Measurements from ENCODE around the gene CPSF4L.
A peak's percentile ranks its signal among the peaks of the same experiment; 100 is the strongest.

The CPSF4L gene

DNA sequence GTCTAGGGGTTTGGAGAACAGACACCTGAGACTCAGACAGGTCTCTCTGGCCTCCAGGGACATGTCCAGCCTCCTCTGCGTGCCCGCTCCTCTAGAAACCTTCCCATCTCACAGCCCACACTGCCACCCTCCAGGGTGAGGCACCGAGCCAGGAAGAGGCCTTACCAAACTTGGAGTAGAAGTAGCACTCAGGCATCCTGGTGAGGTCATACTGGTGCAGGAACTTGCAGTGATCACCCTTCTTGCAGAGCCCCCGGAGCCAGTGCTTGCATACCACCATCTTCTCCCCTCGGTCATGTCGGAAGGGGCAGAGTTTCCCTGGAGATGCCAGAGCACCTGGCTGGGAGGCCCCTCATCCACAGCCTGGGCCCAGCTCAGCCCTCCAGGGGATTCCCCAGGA is 4.2 kb downstream of the CPSF4L start:
- Histone ChIP-seq H3K79me2 (ENCODE audit: low read length) (no peaks in the 10 kb centered on the region), H3K4me1 (ENCODE audit: low read length) (no peaks in the 10 kb centered on the region), H3K36me3 (replicated peaks; ENCODE audit: low read depth, low read length) (no peaks in the 10 kb centered on the region), H3K4me3 (ENCODE audit: low read length) (no peak overlapping the region), H3K27ac (ENCODE audit: low read length) (no peak overlapping the region), H2AFZ (ENCODE audit: low read depth, low read length) (no peak overlapping the region), H4K20me1 (ENCODE audit: insufficient read depth, low read length) (no peaks in the 10 kb centered on the region), H3K4me2 (ENCODE audit: low read length) (no peak overlapping the region), H3K9ac (ENCODE audit: low read length) (no peak overlapping the region), H3K27me3 (ENCODE audit: low read depth, low read length) (no peaks in the 10 kb centered on the region), H3K9me3 (ENCODE audit: insufficient read depth, low read length) (no peaks in the 10 kb centered on the region)
- no peak for TF ChIP-seq EZH2phosphoT487 (IDR thresholded peaks at IDR 0.05; ENCODE audit: low read depth)
- TF ChIP-seq, protein P1, sequence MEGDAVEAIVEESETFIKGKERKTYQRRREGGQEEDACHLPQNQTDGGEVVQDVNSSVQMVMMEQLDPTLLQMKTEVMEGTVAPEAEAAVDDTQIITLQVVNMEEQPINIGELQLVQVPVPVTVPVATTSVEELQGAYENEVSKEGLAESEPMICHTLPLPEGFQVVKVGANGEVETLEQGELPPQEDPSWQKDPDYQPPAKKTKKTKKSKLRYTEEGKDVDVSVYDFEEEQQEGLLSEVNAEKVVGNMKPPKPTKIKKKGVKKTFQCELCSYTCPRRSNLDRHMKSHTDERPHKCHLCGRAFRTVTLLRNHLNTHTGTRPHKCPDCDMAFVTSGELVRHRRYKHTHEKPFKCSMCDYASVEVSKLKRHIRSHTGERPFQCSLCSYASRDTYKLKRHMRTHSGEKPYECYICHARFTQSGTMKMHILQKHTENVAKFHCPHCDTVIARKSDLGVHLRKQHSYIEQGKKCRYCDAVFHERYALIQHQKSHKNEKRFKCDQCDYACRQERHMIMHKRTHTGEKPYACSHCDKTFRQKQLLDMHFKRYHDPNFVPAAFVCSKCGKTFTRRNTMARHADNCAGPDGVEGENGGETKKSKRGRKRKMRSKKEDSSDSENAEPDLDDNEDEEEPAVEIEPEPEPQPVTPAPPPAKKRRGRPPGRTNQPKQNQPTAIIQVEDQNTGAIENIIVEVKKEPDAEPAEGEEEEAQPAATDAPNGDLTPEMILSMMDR (IDR thresholded peaks at IDR 0.05; ENCODE audit: low read depth, low read length), result 0 out of 2 replicates have a peak, but pooled peaks have one; percentile 3

DNA sequence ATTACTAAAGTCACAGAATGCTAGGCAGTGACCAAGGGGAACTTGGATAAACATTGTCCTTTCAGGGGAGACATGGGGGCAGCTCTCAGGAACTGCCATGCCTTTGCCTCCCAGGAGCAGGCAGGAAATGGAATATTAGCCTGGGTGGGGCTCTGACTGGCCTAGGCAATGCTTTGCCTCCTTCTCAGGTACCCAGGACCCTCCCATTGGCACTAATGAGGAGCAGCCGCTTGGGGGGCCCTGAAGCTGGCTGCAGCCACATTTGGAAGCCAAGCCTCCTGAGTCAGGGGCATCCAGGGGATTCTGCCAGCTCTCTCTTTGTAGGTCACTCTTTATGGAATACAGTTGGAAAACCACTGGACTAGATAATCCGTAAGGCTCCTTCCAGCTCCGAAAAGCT is 5.5 kb downstream of the CPSF4L start:
- no peaks in the 10 kb centered on the region for H3K27me3 ChIP-seq (ENCODE audit: low read depth, low read length)
- H3K9me3 ChIP-seq (ENCODE audit: insufficient read depth, low read length), result no peaks in the 10 kb centered on the region
- H3K27ac ChIP-seq (ENCODE audit: low read length), result no peak overlapping the region
- H3K4me1 ChIP-seq (ENCODE audit: low read length), result no peaks in the 10 kb centered on the region
- no peaks in the 10 kb centered on the region for H4K20me1 ChIP-seq (ENCODE audit: insufficient read depth, low read length)
- no peak for TF ChIP-seq EZH2phosphoT487 (IDR thresholded peaks at IDR 0.05; ENCODE audit: low read depth)
- TF ChIP-seq, protein P1 (IDR thresholded peaks at IDR 0.05; ENCODE audit: low read depth, low read length), result no peak
- no peak overlapping the region for H2AFZ ChIP-seq (ENCODE audit: low read depth, low read length)
- no peaks in the 10 kb centered on the region for H3K36me3 ChIP-seq (replicated peaks; ENCODE audit: low read depth, low read length)
- H3K4me2 ChIP-seq (ENCODE audit: low read length), result no peak overlapping the region
- no peak overlapping the region for H3K9ac ChIP-seq (ENCODE audit: low read length)
- H3K79me2 ChIP-seq (ENCODE audit: low read length), result no peaks in the 10 kb centered on the region
- no peak overlapping the region for H3K4me3 ChIP-seq (ENCODE audit: low read length)

DNA sequence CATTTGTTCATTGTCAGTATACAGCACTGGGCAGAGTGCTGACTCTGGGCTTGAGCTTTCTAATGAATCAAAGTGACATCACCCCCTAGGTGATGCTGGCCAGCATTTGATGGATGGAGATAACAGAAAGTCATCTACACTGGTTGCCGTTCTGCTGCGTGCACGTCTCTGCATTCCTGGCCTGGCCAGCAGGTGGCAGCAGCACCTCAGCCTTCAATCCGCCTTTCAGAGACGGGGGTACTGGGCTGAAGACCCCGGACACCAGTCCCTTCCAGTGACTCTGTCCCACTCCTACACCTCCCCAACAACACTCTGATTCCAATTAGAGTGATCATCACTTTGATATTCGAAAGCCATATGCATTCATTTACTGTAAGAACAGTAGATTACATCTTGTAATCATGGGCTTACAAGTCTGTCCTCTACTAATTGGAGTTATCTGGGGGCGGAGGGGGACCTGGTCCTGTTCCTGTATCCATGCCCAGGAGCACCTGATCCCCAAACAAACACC is 6.0 kb downstream of the CPSF4L start:
- H4K20me1 ChIP-seq (ENCODE audit: insufficient read depth, low read length), result no peaks in the 10 kb centered on the region
- H3K36me3 ChIP-seq (replicated peaks; ENCODE audit: low read depth, low read length), result no peaks in the 10 kb centered on the region
- no peak overlapping the region for H3K4me2 ChIP-seq (ENCODE audit: low read length)
- H3K9me3 ChIP-seq (ENCODE audit: insufficient read depth, low read length), result no peaks in the 10 kb centered on the region
- H3K9ac ChIP-seq (ENCODE audit: low read length), result no peak overlapping the region
- no peak overlapping the region for H3K4me3 ChIP-seq (ENCODE audit: low read length)
- H3K27ac ChIP-seq (ENCODE audit: low read length), result no peak overlapping the region
- no peak for TF ChIP-seq EZH2phosphoT487 (IDR thresholded peaks at IDR 0.05; ENCODE audit: low read depth)
- TF ChIP-seq, protein P1 (IDR thresholded peaks at IDR 0.05; ENCODE audit: low read depth, low read length), result peak; percentile 97
- no peaks in the 10 kb centered on the region for H3K27me3 ChIP-seq (ENCODE audit: low read depth, low read length)
- H3K79me2 ChIP-seq (ENCODE audit: low read length), result no peaks in the 10 kb centered on the region
- H2AFZ ChIP-seq (ENCODE audit: low read depth, low read length), result no peak overlapping the region; the same call in 1 of the 2 replicates
- H3K4me1 ChIP-seq (ENCODE audit: low read length), result no peaks in the 10 kb centered on the region

DNA sequence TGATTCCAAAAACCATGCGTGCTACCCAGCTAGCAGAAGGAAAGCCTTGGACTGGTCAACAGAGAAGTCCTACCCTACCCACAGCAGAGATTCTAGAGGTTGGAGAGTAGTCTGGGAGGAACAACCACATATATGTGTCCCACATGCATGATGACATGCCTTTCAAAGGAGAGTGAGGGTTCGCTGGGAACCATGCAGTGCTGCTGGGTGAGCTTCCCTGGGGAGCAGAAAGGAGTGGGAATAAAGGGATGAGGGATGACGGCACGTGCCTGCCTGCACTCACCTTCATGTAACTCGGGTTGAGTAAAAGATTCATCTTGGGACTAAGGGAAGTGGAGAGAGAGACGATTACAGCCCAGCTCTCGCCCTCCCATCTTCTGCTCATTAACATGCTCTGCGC is 9.8 kb downstream of the CPSF4L start:
- Histone ChIP-seq H3K4me2 (ENCODE audit: low read length) (no peak overlapping the region), H3K27me3 (ENCODE audit: low read depth, low read length) (no peaks in the 10 kb centered on the region), H2AFZ (ENCODE audit: low read depth, low read length) (no peak overlapping the region), H4K20me1 (ENCODE audit: insufficient read depth, low read length) (no peaks in the 10 kb centered on the region), H3K79me2 (ENCODE audit: low read length) (no peaks in the 10 kb centered on the region), H3K9me3 (ENCODE audit: insufficient read depth, low read length) (no peaks in the 10 kb centered on the region), H3K27ac (ENCODE audit: low read length) (no peak overlapping the region), H3K9ac (ENCODE audit: low read length) (no peak overlapping the region), H3K4me3 (ENCODE audit: low read length) (no peak overlapping the region), H3K4me1 (ENCODE audit: low read length) (no peaks in the 10 kb centered on the region), H3K36me3 (replicated peaks; ENCODE audit: low read depth, low read length) (peaks cover 5% of the 10 kb centered on the region)
- TF ChIP-seq, protein P1 (IDR thresholded peaks at IDR 0.05; ENCODE audit: low read depth, low read length), result no peak
- TF ChIP-seq EZH2phosphoT487 (IDR thresholded peaks at IDR 0.05; ENCODE audit: low read depth), result no peak

All from OCI-LY3 (cell line).